ENCODE results near the gene LDLRAD4.
"Not testable (repeated sequence)": the region's sequence is repeated elsewhere in the genome, so short reads cannot be mapped to it uniquely, and the experiment has no call there.

Gene LDLRAD4

GRCh38 chr18:13477147-13477683, 258.7 kb downstream of the LDLRAD4 start:
- no peak for DNase-seq

DNA sequence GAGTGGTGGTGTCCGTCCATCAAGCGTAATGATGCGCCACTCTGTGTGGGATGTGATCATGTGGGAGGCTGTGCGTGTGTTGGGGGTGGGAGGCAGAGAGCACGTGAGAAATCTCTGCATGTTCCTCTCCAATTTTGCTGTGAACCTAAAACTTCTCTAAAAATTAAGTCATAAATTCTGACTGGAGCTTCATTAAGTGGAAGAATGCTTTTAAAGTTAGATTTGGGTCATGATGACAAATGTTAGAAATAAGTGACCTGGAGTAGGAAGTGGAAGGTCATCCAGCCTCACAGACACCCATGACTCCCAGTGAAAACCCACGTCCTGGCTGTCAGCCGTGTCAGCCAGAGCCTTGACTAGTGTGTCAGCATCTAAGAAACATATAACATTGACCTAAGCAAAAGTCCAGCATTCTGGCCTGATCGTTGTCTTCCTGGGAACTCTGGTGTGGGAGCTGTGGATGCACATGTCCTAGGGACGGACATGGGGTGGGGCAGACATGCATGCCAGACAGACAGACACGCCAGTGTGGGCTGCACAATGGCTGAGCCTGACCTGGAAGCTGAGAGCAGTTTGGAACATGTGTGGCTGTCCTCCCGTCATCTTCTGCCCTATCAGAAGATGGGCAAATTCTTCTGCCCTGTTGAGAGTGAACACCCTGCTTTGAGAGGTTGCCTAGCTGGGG, 262.2 kb downstream of the LDLRAD4 start:
- no peak for DNase-seq

GRCh38 chr18:13481331-13481730, 262.8 kb downstream of the LDLRAD4 start:
- DNase-seq: no peak

DNA sequence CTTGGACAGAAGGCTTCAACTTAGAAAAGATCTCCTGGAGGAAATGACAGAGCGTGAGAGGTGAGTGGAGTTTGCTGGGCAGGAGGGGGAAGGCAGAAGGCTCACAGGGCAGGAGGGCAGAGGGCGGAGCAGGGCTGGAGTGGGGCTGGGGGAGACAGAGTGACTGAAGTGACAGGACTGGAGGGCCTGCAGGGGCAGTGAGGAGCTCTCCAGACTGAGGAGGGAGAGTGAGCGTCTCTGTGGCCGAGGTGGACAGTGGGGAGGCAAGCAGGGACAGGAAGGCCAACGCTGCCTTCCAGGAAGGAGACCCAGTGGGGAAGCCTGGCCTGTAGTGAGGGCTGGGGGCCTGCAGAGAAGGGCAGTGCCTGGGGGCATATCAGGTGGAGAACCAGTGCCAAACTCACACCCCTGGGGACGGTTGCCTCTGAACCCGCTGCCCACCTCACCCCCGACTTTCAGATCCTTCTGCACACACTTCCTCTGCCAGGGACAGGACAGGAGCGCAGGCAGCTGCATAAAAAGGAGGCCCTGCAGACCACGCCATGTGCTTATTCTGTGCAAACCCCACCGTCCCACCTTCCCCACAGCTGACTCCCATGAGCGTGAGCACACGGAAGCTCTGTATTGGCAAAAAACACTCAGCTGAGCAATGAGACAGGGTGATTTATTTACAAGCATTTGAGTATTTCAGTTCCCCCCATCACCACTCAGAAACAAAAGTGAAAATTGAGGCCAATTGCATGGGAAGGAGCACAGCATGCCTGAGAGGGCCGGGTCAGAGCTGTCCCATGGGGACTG, 263.5 kb downstream of the LDLRAD4 start:
- DNase-seq: no peak

DNA sequence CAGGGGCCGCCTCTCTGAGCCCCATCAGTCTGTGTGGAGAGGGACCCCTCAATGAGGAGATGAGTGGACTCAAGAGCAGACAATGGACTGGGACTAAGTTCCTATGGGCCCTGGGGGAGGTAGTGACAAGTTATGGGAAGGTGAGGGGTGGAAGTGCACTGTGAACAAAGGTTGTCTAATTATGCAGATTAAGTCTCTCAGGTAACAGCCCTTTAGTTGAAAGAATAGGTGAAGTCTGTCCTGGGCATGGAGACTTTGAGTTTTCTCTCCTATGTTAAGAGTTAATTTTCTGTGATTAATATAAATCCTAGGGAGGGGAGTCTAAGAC, 264.0 kb downstream of the LDLRAD4 start:
- no peak for DNase-seq

DNA sequence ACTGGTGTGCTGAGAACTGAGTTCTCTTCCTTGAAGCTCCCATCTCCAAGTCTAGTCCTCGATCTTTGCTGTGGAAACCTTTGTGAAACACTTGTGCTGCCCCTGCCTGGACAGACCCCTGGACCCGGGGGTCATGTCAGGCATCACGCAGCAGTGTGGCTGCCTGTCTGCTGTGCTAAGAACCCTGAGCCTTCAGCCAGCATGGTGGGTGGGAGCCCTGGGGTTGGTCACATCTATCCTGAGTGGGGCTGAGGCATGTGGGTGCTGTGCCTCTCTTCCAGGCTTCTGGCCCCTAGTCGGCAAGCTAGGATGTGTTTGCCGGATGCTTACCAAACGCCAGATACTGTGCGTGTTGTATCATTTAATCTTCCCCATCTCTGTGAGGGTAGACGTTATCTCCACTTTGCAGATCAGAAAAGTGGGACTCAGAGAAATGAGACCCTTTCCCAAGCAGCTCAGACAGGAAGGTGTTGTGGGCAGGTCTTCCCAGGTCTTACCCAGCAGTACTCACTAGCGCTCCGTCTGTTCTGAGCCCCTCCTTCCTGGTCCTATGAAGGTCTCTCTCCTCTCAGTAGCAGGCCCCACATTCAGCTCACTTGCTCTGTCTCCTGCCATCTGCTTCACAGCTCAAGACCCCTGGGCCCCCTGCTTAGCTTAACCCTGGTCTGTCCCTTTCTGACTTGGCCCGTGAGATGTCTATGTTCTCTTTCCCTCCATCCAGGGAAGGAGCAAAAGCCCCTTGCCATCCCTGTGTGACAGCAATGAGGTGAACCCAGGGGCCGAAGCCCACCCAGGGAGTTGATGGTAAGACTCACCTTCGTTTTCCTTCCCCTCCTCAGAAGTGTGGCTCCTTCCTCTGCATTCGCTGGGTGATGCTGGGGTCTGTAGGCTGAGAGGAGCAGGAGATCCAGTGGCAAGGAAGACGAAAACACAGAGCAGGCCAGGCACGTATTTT, 265.0 kb downstream of the LDLRAD4 start:
- DNase-seq: no peak

DNA sequence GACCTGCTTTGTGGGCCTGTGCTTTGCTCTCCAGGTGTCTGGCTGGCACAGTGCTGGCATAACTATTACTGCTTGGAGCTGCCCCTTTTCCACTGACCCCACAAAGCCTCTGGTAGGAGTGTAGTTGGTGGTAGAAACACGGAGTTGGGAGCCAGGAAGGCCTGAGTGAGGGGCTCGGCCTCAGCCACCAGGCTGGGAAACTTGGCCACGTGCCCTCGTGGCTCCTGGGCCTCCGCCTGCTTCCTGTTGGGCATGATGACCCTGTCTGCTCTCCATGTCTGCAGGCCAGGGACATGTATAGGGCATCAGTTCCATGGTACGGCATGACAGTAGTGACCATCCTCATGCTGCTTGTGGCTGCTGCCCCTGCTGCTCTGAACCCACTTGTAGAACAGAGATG, 266.6 kb downstream of the LDLRAD4 start:
- no peak for DNase-seq

GRCh38 chr18:13485604-13486003, 267.0 kb downstream of the LDLRAD4 start:
- no peak for DNase-seq

- no peak for DNase-seq
Observed at GRCh38 chr18:13486284-13486683, 267.7 kb downstream of the LDLRAD4 start.

- DNase-seq: no peak
Observed at GRCh38 chr18:13486686-13487085, 268.1 kb downstream of the LDLRAD4 start.

DNA sequence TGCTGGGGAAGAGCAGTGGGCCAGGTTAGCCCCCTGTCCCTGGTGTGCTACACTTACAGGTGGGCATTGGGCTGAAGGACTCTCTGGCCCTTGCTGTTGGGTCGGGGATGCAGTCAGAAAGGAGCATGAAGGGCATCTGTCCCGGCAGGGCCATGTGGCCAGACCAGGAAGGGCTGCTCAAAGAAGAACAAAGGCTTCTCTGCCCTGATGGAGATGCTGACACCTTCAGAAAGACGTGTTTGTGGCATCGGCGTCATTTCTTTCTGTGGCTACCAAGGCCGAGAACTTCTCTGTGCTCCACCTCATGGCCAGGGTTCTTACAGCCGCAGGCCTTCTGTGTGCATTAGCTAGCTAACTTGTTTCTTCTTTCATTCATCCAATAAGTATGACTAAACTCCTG, 268.7 kb downstream of the LDLRAD4 start:
- no peak for DNase-seq

GRCh38 chr18:13488281-13488929, 269.8 kb downstream of the LDLRAD4 start:
- DNase-seq: no peak

DNA sequence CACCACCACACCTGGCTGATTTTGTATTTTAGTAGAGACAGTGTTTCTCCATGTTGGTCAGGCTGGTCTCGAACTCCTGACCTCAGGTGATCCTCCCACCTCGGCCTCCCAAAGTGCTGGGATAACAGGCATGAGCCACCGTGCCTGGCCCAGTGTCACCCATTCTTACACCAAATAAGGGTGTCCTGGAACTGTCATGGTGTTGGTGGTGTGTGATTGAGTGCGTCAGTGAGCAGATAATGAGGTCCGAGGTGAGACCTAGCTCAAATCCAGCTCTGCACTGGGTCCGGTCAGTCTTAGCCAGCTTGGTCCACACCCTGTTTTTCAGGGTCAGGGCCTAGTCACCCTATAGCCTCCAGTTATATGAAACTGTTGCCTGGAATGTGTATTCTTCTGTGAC, 270.7 kb downstream of the LDLRAD4 start:
- not testable (repeated sequence) for DNase-seq

DNA sequence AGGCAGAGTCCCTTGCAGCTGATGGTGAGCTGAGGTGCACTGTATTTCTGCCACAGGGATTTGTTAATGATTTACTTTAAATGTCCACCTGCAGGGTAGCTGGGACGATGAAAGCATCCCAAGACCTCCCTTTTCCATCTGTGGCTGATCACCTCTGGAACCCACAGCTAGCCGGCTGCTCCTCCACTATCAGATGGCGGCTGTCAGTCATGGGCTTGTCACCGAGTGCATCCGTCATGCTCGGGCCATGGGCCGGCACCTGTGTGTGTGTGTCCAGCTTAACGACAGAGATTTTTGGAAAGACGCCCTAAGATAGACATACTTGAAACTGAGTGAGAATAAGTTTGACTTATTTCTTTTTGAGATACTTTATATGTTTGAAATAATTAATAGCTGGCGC, 272.6 kb downstream of the LDLRAD4 start:
- no peak for DNase-seq

- no peak for DNase-seq
Observed at GRCh38 chr18:13492314-13492713, 273.8 kb downstream of the LDLRAD4 start.

- DNase-seq: no peak
Observed at GRCh38 chr18:13493079-13493478, 274.5 kb downstream of the LDLRAD4 start.

GRCh38 chr18:13493725-13494124, 275.2 kb downstream of the LDLRAD4 start:
- DNase-seq: no peak

- no peak for DNase-seq
Observed at GRCh38 chr18:13494871-13495445, 276.4 kb downstream of the LDLRAD4 start.

GRCh38 chr18:13495961-13496360, 277.4 kb downstream of the LDLRAD4 start:
- DNase-seq: no peak

DNA sequence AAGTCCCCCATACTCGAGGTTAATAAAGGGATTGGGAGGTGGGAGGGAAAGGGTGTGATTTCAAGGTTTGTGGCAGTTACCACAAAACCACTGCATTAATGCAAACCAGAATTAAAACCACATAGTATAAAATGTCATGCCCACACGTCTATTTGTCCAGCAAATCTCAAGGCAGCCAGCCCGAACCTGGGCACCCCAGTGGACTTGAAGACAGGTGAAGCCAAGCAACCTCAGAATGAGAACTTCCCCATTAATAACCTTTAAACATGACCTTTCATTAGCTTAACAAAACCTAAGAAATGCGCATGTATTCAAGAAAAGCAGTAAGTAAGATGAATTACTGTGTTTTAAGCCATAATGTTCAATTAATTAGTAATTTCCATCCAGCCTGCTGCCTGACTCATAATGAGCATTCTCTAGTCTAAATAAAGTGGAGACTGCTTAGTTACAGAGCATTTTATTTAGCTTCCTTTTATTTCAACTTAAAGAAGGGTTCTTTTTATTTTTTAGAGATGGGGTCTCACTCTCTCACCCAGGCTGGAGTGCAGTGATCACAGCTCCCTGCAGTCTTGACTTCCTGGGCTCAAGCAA, 278.2 kb downstream of the LDLRAD4 start:
- DNase-seq: no peak

DNA sequence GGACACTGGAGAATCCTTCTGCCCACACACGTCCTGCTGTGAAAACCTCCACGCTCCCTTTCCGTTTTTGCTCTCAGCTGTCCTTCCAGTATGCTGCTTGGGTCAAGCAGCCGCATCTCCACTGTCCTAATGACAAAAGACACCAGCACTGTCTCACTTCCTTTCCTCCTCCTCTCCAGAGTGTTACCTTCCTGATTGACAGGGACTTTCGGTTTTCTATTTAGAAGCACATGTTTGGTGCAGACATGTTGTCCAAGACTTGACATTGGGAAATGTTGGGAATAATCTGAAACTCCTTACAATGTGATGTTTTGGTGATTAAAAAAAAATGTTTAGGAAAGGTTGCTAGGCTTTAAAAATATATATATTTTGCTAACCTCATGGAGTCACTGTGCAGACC, 281.2 kb downstream of the LDLRAD4 start:
- no peak for DNase-seq

Measured in T1000 (cell line).